Testis (tissue), 3 donors: ENCODE measurements around the gene DUSP19. TPM values are rescaled to one million over a fixed set of nuclear protein-coding genes. Genes with fewer than 3 reads are reported as not detected.

Experiments used
- DNase-seq: peaks from one replicate; pipeline ENCODE4 v3.0.0-alpha.2; 2019
- H3K27ac ChIP-seq, 2 donors: fragments of 200-600 bp; sonication (generic); one replicate each; pipeline ENCODE4 v1.5.1; 2019
- H3K27me3 ChIP-seq: fragments of 200-600 bp; sonication (generic); one replicate; pipeline ENCODE4 v1.5.1; 2019
- H3K36me3 ChIP-seq: fragments of 200-600 bp; sonication (generic); one replicate; pipeline ENCODE4 v1.5.1; 2017; ENCODE audit warnings: low read depth; ENCODE audit errors: missing control alignments
- H3K4me1 ChIP-seq: fragments of 200-600 bp; sonication (generic); one replicate; pipeline ENCODE4 v1.5.1; 2019
- H3K4me3 ChIP-seq, 2 donors: fragments of 200-600 bp; sonication (generic); one replicate each; pipeline ENCODE4 v1.5.1; 2017 to 2019
- H3K9me3 ChIP-seq: fragments of 200-600 bp; sonication (generic); one replicate; pipeline ENCODE4 v1.5.1; 2017
- CTCF ChIP-seq, 3 experiments: fragments of 450-650 bp in 2 of 3; fragments of 200-600 bp in 1 of 3; sonication (generic) in 1 of 3; IDR thresholded peaks; one replicate each; pipeline ENCODE4 v1.5.1; 2016 to 2019; ENCODE audit warnings: antibody characterized with exemption in 3 of 3, mild to moderate bottlenecking in 2 of 3, moderate library complexity in 1 of 3
- POLR2A ChIP-seq: fragments of 450-650 bp; IDR thresholded peaks from one replicate; pipeline ENCODE4 v1.6.1; 2017; ENCODE audit warnings: antibody characterized with exemption, mild to moderate bottlenecking, moderate library complexity
- WGBS, 2 donors: methylation state at CpG; one replicate each; pipeline ENCODE4 v1.1.5; 2018; 5-methylcytosine and 5-hydroxymethylcytosine counted together
- intact Hi-C: fragments of 100-400 bp; cut with DNase I; formaldehyde crosslinking; loops from one replicate; pipeline ENCODE4 v1.15.1; 2023; ENCODE audit warnings: low total_unique reads
- polyA plus RNA-seq: library from polyadenylated mRNA; stranded (reverse); fragments of 350-450 nt; fragmentation: Illumina TruSeq; extraction: RNeasy Lipid Tissue Mini Kit (QIAGEN cat#74804); gene quantifications from one replicate; pipeline ENCODE4 v1.2.3, GENCODE V29; 2014; ENCODE audit warnings: low read depth, low replicate concordance; ENCODE audit not compliant: insufficient read depth
- total RNA-seq, 2 donors: library from RNA; depleted of rRNA; stranded (reverse); fragments of >200 nt; gene quantifications; one replicate each; pipeline ENCODE4 v1.2.3, GENCODE V29; 2016

Gene DUSP19
- total and polyA plus RNA-seq, 3 donors from 2014 or later, result 3.8 to 4.5 (median 4.3) TPM

- H3K4me1 ChIP-seq, result no peaks in the 10 kb centered on the region
- intact Hi-C loops, result no loop called here
- H3K27me3 ChIP-seq, result no peaks in the 10 kb centered on the region
- DNase-seq, result peak; percentile 40
- H3K36me3 ChIP-seq, result no peaks in the 10 kb centered on the region
- no peaks in the 10 kb centered on the region for H3K9me3 ChIP-seq
- no peak for TF ChIP-seq POLR2A
- TF ChIP-seq CTCF (IDR thresholded peaks at IDR 0.05), result no peak
- H3K4me3 ChIP-seq, result peak overlapping the region; percentile 77 to 83
- peak overlapping the region; percentile 61 to 78 for H3K27ac ChIP-seq
- WGBS, 2 donors, result 12 to 14% methylated on average over 13 of the region's 13 CpGs
Measured at GRCh38 chr2:183079139-183079775, 710 bp downstream of the DUSP19 start.

- 34 to 39% methylated on average over 1 of the region's 1 CpG for WGBS, 2 donors
- Histone ChIP-seq H3K36me3 (no peaks in the 10 kb centered on the region), H3K4me3 (no peak overlapping the region), H3K9me3 (no peaks in the 10 kb centered on the region), H3K4me1 (no peaks in the 10 kb centered on the region), H3K27ac (no peak overlapping the region), H3K27me3 (no peaks in the 10 kb centered on the region)
- TF ChIP-seq POLR2A, result no peak
- TF ChIP-seq CTCF (IDR thresholded peaks at IDR 0.05), result no peak
- intact Hi-C loops, result no loop called here
- DNase-seq, result no peak
Measured at GRCh38 chr2:183081911-183082310, 3.4 kb downstream of the DUSP19 start.

GRCh38 chr2:183088061-183088460, 9.5 kb downstream of the DUSP19 start:
- DNase-seq, result no peak
- Histone ChIP-seq H3K4me1 (no peaks in the 10 kb centered on the region), H3K4me3 (no peak overlapping the region), H3K27me3 (no peaks in the 10 kb centered on the region), H3K27ac (no peak overlapping the region), H3K9me3 (no peaks in the 10 kb centered on the region), H3K36me3 (no peaks in the 10 kb centered on the region)
- 81 to 90% methylated on average over 3 of the region's 3 CpGs for WGBS, 2 donors
- TF ChIP-seq POLR2A, result no peak
- no peak for TF ChIP-seq CTCF (IDR thresholded peaks at IDR 0.05)
- intact Hi-C loops, result no loop called here

GRCh38 chr2:183089192-183089851, 10.8 kb downstream of the DUSP19 start:
- WGBS, 2 donors, result 95 to 98% methylated on average over 6 of the region's 6 CpGs
- H3K4me1 ChIP-seq, result no peaks in the 10 kb centered on the region
- H3K27me3 ChIP-seq, result no peaks in the 10 kb centered on the region
- H3K9me3 ChIP-seq, result no peaks in the 10 kb centered on the region
- intact Hi-C loops, result no loop called here
- no peak overlapping the region for H3K4me3 ChIP-seq
- H3K27ac ChIP-seq, result no peak overlapping the region
- no peak for TF ChIP-seq CTCF (IDR thresholded peaks at IDR 0.05)
- TF ChIP-seq POLR2A, result no peak
- no peaks in the 10 kb centered on the region for H3K36me3 ChIP-seq
- DNase-seq, result no peak
